Activated T-cell treated with anti-CD3 and anti-CD28 coated beads, Interleukin-2, amount 50 U/mL, for 72 hours (primary cell): ENCODE measurements around the gene SIGLEC1. TPM values are rescaled to one million over a fixed set of nuclear protein-coding genes. Genes with fewer than 3 reads are reported as not detected.
A peak's percentile ranks its signal among the peaks of the same experiment; 100 is the strongest.

Source experiments
- ATAC-seq, 2 donors: fragments of 150-1000 bp; cut with Tn5 transposase; replicated peaks in 1 of 2; 2 replicates each; pipeline ENCODE4 v1.10.0; 2021; ENCODE audit warnings: moderate library complexity in 2 of 2, mild to moderate bottlenecking in 1 of 2
- DNase-seq, 2 donors: peaks; one replicate each; pipeline ENCODE4 v3.0.0; 2021 to 2022; ENCODE audit warnings: mixed read lengths in 1 of 2
- H3K27ac Mint-ChIP-seq: one replicate; pipeline ENCODE4 v1.8.0; 2022; ENCODE audit warnings: mild to moderate bottlenecking, moderate library complexity, mixed read lengths
- H3K27me3 Mint-ChIP-seq: one replicate; pipeline ENCODE4 v1.8.0; 2022; ENCODE audit warnings: low read depth, mixed read lengths
- H3K36me3 Mint-ChIP-seq, 2 donors: one replicate each; pipeline ENCODE4 v1.8.0; 2022; ENCODE audit warnings: mixed read lengths in 2 of 2, mild to moderate bottlenecking in 1 of 2; ENCODE audit not compliant: insufficient read depth in 2 of 2
- H3K4me1 Mint-ChIP-seq: one replicate; pipeline ENCODE4 v1.8.0; 2022; ENCODE audit warnings: low read depth, mixed read lengths
- H3K4me3 Mint-ChIP-seq, 2 donors: one replicate each; pipeline ENCODE4 v1.8.0; 2022; ENCODE audit warnings: mild to moderate bottlenecking in 2 of 2, mixed read lengths in 2 of 2, moderate library complexity in 2 of 2
- H3K9me3 Mint-ChIP-seq, 2 donors: one replicate each; pipeline ENCODE4 v1.8.0; 2022; ENCODE audit warnings: mixed read lengths in 2 of 2
- total RNA-seq, 2 donors: library from RNA; stranded (reverse); gene quantifications; one replicate each; pipeline ENCODE4 v1.2.3, GENCODE V29; 2022

Gene SIGLEC1
- total RNA-seq, result under 1 TPM in 1 of 2 donors, not detected in 1; 0.02 TPM

DNA sequence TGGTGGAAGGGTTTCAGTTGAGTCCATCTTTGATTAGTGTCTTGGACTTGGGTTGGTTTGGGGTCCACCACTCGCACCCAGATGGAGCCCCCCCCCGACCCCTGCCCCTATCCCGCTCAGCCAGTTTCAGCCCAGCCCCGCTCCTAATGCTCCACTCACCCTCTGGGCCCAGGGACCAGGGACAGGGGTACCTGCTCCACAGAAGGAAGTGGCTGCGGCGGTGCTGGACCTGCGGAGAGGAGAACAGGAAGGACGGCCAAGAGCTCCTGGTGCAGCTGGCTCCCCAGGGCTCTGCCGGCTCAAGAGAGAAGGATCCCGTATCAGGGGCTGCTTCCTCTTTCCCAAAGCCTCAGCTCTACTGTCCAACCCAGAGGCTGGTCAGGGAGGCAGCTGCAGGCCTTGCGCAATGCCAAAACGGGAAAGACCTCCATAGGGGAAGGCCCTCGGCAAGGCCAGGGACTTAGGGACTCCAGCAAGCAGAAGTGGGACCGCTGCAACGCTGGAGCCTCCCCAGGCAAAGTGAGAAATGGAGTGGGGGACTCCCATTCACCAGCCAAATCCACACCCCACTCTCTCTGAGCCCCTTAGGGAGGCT, at the start of gene SIGLEC1:
SIGLEC1 (minus strand) TSS at position 322 of the 595 bp plus-strand sequence. CDS start 5,472 bp downstream, outside the sequence.
- ATAC-seq (no peak), DNase-seq (no peak)
- H3K4me3 Mint-ChIP-seq, result no peak within 1 kb of the TSS
- H3K36me3 Mint-ChIP-seq, result no peaks in the 10 kb centered on the region
- H3K4me1 Mint-ChIP-seq, result no peaks in the 10 kb centered on the region
- peaks cover 8% of the 10 kb centered on the region for H3K27me3 Mint-ChIP-seq
- no peaks in the 10 kb centered on the region for H3K9me3 Mint-ChIP-seq
- no peak within 1 kb of the TSS for H3K27ac Mint-ChIP-seq

GRCh38 chr20:3760655-3761348, 48.4 kb upstream of the SIGLEC1 start:
- Mint-ChIP-seq H3K4me1 (peaks cover 18% of the 10 kb centered on the region), H3K27ac (no peak overlapping the region), H3K36me3 (peaks cover 0 to 6% of the 10 kb centered on the region in 2 donors)

DNA sequence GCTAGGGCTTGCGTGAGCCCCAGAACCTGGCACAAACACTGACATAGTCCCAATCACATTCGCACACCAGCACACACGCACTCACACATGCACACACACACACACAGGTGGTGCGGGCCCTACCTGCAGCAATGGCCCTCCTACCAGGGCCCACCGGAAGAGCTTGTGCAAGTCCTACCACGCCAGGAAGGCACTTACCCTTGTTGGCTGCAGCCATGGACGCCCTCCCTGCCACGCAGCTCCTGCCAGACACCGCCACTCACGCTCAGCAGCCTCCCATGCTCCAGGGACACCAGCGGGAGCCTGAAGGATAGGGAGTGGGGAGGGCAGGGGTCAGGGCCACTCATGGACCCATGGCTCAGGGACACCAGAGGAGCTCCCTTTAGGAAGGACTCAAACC, 47.5 kb upstream of the SIGLEC1 start:
- Mint-ChIP-seq H3K27me3 (no peaks in the 10 kb centered on the region), H3K27ac (no peak overlapping the region), H3K36me3 (peaks cover 0 to 6% of the 10 kb centered on the region in 2 donors), H3K9me3 (no peaks in the 10 kb centered on the region), H3K4me1 (peaks cover 12% of the 10 kb centered on the region), H3K4me3 (no peak overlapping the region)
- no peak for ATAC-seq
- DNase-seq, result no peak

More at GRCh38 chr20:3760655-3761348, 48.4 kb upstream of the SIGLEC1 start:
- DNase-seq (no peak), ATAC-seq (no peak)
- Mint-ChIP-seq H3K9me3 (no peaks in the 10 kb centered on the region), H3K27me3 (no peaks in the 10 kb centered on the region), H3K4me3 (no peak overlapping the region)

- no peak for DNase-seq
- no peak for ATAC-seq
- Mint-ChIP-seq H3K4me1 (peaks cover 12% of the 10 kb centered on the region), H3K4me3 (no peak overlapping the region), H3K27ac (no peak overlapping the region), H3K27me3 (no peaks in the 10 kb centered on the region), H3K9me3 (no peaks in the 10 kb centered on the region), H3K36me3 (peaks cover 0 to 6% of the 10 kb centered on the region in 2 donors)
Measured at GRCh38 chr20:3759316-3759823, 47.0 kb upstream of the SIGLEC1 start.

GRCh38 chr20:3758566-3758965, 46.2 kb upstream of the SIGLEC1 start:
- Mint-ChIP-seq H3K27me3 (no peaks in the 10 kb centered on the region), H3K9me3 (no peaks in the 10 kb centered on the region), H3K36me3 (peaks cover 0 to 6% of the 10 kb centered on the region in 2 donors), H3K27ac (no peak overlapping the region), H3K4me3 (no peak overlapping the region), H3K4me1 (peaks cover 12% of the 10 kb centered on the region)
- DNase-seq (no peak), ATAC-seq (no peak)

GRCh38 chr20:3757268-3757667, 44.9 kb upstream of the SIGLEC1 start:
- no peak for ATAC-seq
- no peak overlapping the region for H3K4me3 Mint-ChIP-seq

GRCh38 chr20:3755814-3756480, 43.5 kb upstream of the SIGLEC1 start:
- no peak for ATAC-seq
- peak overlapping the region; percentile 57 for H3K27ac Mint-ChIP-seq
- H3K36me3 Mint-ChIP-seq, result peaks cover 0 to 6% of the 10 kb centered on the region in 2 donors

More at GRCh38 chr20:3757268-3757667, 44.9 kb upstream of the SIGLEC1 start:
- Mint-ChIP-seq H3K27ac (no peak overlapping the region), H3K27me3 (no peaks in the 10 kb centered on the region), H3K9me3 (no peaks in the 10 kb centered on the region), H3K36me3 (peaks cover 0 to 6% of the 10 kb centered on the region in 2 donors), H3K4me1 (peaks cover 22% of the 10 kb centered on the region)
- no peak for DNase-seq

GRCh38 chr20:3755269-3755668, 42.9 kb upstream of the SIGLEC1 start:
- H3K27ac Mint-ChIP-seq, result no peak overlapping the region
- DNase-seq (no peak), ATAC-seq (no peak)
- H3K4me1 Mint-ChIP-seq, result peaks cover 20% of the 10 kb centered on the region
- H3K27me3 Mint-ChIP-seq, result no peaks in the 10 kb centered on the region
- no peak overlapping the region for H3K4me3 Mint-ChIP-seq
- peaks cover 0 to 6% of the 10 kb centered on the region in 2 donors for H3K36me3 Mint-ChIP-seq
- no peaks in the 10 kb centered on the region for H3K9me3 Mint-ChIP-seq

More at GRCh38 chr20:3755814-3756480, 43.5 kb upstream of the SIGLEC1 start:
- Mint-ChIP-seq H3K4me1 (peaks cover 26% of the 10 kb centered on the region), H3K4me3 (no peak overlapping the region), H3K9me3 (no peaks in the 10 kb centered on the region), H3K27me3 (no peaks in the 10 kb centered on the region)
- DNase-seq, result no peak

GRCh38 chr20:3754276-3754630, 41.9 kb upstream of the SIGLEC1 start:
- ATAC-seq (no peak), DNase-seq (no peak)
- peaks cover 13% of the 10 kb centered on the region for H3K4me1 Mint-ChIP-seq
- H3K9me3 Mint-ChIP-seq, result no peaks in the 10 kb centered on the region
- no peak overlapping the region for H3K4me3 Mint-ChIP-seq
- H3K27ac Mint-ChIP-seq, result no peak overlapping the region
- no peaks in the 10 kb centered on the region for H3K27me3 Mint-ChIP-seq
- peaks cover 0 to 6% of the 10 kb centered on the region in 2 donors for H3K36me3 Mint-ChIP-seq

- no peak for DNase-seq
- ATAC-seq, result no peak
- Mint-ChIP-seq H3K36me3 (peaks cover 0 to 6% of the 10 kb centered on the region in 2 donors), H3K4me1 (peaks cover 13% of the 10 kb centered on the region), H3K27me3 (no peaks in the 10 kb centered on the region), H3K9me3 (no peaks in the 10 kb centered on the region), H3K27ac (no peak overlapping the region), H3K4me3 (no peak overlapping the region)
Measured at GRCh38 chr20:3753501-3754275, 41.3 kb upstream of the SIGLEC1 start.

DNA sequence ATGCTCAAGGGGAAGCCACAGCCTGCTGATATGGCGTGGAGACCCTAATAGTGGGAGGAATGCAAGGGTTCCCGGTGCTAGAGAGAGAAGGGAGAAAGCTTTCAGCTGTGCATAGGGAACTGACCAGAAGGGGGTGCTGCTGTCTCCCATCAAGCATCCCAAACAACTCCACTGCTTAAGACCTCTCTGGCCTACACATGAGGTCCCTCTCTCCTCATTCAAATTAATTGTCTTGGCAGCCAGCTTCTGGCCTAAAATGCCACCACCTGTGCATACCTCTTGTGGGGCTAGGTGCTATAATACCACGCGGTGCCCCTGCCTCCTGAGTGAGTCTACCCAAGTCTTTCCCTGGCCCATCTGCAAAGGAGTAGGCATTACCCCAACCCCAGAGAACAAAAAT, 40.7 kb upstream of the SIGLEC1 start:
- Mint-ChIP-seq H3K4me1 (peaks cover 13% of the 10 kb centered on the region), H3K9me3 (no peaks in the 10 kb centered on the region), H3K27me3 (no peaks in the 10 kb centered on the region), H3K4me3 (no peak overlapping the region), H3K27ac (no peak overlapping the region), H3K36me3 (peaks cover 0 to 4% of the 10 kb centered on the region in 2 donors)
- ATAC-seq, result peak; percentile 35 to 62
- peak; percentile 60 to 68 for DNase-seq

DNA sequence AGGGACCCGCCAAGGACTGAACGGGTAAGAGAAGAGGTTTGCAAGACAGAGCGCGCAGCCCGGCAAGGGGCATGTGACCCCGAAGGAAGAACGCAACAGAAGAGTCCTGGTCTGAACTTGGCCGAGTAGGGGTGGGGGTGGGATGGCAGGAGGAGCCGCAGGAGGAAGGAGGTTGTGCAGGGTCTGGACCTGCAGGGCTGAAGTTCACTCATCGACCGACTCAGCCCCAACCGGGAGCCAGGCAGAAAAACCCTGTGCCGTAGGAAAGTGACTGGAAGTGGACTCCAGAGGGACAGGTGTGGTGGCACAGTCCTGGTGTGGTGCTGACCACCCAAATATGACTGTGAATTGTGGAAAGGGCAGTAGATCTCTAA, 40.0 kb upstream of the SIGLEC1 start:
- DNase-seq, result no peak
- Mint-ChIP-seq H3K4me3 (peak overlapping the region; percentile 53 to 87), H3K4me1 (peaks cover 13% of the 10 kb centered on the region), H3K9me3 (no peaks in the 10 kb centered on the region), H3K27ac (no peak overlapping the region), H3K27me3 (no peaks in the 10 kb centered on the region), H3K36me3 (no peaks in the 10 kb centered on the region)
- peak in 1 of 2 donors; percentile 4 for ATAC-seq
